Stimulated activated CD8-positive, alpha-beta memory T cell treated with anti-CD3 and anti-CD28 coated beads, Interleukin-7, amount 100 ng/mL, for 1 hour (primary cell): ENCODE results near the gene TNS1.
A peak's percentile ranks its signal among the peaks of the same experiment; 100 is the strongest.
"Not testable (repeated sequence)": the region's sequence is repeated elsewhere in the genome, so short reads cannot be mapped to it uniquely, and the experiment has no call there.

Experiments
- DNase-seq, 2 donors: peaks; one replicate each; pipeline ENCODE4 v3.0.0-alpha.2; 2020; ENCODE audit warnings: low read depth in 2 of 2

TNS1 gene

GRCh38 chr2:217799563-217800432 is 203.0 kb downstream of the TNS1 start:
- no peak for DNase-seq

DNA sequence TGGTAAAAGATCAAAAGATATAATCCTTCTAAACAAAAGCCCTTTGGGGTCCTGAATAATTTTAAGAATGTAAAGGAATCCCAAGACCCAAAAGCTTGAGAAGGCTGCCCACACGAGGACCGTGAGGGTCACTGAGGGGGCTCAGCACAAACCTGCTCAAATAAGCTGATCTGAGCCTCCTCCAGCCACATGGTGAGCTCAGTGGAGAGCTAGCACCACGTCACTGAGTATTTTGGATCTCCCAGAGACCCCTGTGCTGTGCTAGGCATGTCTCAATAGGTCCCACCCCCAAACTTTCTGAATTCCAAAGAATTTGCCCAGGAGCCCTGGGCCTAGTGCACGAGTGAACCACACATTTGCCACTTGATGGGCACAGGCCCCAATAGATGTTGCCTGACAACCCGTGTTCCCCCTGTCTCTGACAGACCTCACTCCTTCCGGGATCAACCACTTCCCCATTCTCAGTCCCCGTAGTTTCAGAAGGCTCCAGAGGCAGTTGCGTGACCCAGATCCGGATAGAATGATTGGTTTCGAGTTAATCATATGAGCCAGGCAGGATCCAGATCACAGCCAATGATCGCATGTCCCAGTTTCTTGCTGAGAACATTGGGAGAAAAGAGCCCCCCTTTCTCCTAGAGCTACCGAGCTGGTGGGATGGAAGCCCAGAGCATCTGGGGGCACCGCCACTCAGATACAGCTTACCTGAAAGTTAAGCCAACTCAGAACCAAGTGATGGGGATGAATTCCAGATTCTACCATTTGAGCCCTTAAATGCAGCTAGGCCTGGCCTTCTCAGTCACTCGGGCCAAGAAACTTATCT is 203.8 kb downstream of the TNS1 start:
- no peak for DNase-seq

DNA sequence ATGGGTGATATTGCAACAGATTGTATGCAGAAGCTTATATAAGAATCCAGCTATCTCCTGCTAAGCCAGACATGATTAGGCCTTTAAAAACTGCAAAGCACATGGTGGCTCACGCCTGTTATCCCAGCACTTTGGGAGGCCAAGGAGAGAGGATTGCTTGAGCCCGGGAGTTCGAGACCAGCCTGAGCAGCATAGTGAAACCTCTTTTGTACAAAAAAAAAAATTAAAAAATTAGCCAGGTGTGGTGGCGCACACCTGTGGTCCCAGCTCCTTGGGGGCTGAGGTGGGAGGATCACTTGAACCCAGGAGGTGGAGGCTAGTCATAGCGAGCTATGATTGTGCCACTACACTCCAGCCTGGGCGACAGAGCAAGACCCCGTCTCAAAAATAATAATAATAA is 204.6 kb downstream of the TNS1 start:
- no peak for DNase-seq

DNA sequence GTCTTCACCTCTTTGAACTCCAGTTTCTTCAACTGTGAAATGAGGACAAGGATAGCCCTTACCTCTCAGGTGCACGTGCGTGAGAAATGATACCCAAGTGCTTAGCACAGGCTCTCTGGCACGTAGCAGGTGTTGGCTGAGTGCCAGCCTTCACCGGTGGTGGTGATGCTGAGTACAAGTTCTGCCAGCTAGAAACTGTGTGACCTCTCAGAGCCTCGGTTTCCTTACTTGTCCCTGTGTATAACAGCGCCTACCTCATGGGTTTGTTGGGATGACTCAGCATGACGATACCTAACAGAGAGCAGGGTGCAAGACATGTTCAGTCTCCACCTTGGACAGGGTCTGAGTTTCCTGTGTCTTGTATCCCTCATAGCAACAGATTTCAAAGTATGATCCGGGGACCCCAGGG is 205.1 kb downstream of the TNS1 start:
- no peak for DNase-seq

- DNase-seq, result no peak
These were observed 205.6 kb downstream of the TNS1 start for GRCh38 chr2:217797165-217797564.

DNA sequence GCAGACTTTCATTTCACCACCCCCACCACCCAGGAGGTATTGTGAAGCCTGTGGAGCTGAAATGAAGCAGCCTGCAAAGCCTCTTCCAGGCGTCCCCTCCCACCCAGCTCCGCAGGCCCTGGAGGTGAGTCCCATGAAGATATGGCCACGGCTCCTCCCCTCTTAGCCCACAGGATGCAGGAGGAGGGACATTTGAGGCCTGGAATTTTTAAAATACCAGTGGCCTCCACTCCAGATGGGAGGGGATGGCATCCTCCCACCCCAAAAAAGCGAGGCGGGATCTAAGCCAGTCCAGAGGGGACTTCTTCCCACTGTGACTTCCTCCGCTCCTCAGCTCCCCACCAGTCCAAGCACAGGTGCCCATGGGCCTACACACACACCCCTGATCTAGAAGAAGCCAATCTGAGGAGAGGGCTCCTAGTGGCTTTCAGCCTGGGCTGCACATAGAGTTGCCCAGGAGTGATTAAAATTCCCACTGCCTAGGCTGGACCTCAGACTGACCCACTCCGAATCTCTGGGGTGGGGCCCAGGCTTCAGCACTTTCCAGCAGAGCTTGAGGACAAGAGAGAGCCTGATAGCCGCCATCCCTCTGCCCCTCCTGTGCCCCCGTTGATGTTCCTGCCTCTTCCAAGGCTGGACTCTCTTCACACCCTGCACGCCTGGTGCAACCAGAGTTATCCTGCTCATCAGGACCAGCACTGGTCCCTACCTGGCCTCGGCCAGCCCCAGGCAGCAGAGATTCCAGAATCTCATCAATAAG is 206.9 kb downstream of the TNS1 start:
- DNase-seq, result no peak

DNA sequence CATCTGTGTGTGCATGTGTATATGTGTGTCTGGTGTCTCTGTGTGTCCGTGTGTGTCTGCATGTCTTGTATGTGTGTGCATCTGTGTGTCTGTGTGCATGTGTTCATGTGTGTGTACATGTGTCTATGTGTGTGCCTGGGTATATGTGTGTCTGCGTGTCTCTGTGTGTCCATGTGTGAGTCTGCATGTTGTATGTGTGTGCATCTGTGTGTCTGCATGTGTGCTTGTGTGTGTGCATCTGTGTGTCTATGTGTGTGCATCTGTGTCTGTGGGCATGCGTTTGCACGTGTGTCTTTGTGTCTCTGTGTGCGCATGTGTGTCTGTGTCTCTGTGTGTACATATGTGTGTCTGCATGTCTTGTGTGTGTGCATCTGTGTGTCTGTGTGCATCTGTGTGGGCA is 207.7 kb downstream of the TNS1 start:
- DNase-seq, result no peak

- DNase-seq, result no peak
These were observed 208.4 kb downstream of the TNS1 start for GRCh38 chr2:217794133-217794986.

DNA sequence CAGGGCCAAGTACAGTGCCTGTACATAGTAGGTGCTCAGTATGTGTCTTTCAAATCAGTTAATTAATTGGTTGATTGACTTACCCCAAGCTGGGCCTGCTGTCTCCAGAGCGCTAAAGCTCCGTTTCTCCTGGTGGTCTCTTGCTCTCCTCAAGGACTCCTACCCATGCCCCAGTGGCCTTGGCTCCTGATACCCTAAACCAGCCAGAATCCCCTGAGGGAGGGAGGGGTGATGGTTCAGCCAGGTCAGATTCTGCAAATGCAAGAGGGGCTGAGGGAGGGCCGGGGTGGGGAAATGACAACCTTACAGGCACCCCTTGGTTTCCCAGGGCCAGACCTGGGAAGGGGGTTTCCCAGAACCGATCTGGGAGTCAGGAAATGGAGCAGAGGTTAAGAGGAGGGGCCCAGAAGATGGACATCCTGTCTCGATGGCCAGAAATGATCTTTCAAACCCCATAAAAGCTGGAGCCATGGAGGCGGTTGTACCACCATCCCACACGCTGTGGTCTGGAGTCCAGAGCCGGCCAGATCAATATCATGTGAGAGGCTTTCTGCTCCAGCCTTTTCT is 209.1 kb downstream of the TNS1 start:
- DNase-seq, result no peak

GRCh38 chr2:217792626-217793527 is 209.9 kb downstream of the TNS1 start:
- no peak for DNase-seq

GRCh38 chr2:217791551-217791950 is 211.2 kb downstream of the TNS1 start:
- no peak for DNase-seq

- DNase-seq, result no peak
These were observed 212.0 kb downstream of the TNS1 start for GRCh38 chr2:217790681-217791392.

DNA sequence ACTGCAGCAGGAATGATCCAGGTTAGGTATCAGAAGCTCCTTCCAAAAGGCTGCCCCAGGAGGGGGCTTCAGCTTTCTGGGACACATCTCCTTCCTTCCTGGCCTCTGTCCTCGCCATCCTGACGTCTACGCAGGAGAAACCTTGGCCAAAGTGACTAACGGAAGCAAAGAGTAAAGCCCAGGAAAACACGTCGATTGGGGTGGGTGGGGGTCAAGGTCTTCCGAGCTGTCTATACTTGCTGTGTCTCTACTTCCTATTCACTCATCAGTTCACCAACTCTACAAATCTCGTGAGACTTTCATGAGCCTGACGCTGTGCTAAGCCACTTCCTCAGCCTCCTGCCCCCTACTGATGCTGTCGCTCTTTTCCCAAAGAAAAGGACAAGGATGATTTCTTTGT is 212.6 kb downstream of the TNS1 start:
- no peak for DNase-seq

- DNase-seq, result no peak
These were observed 213.0 kb downstream of the TNS1 start for GRCh38 chr2:217789736-217790181.

- DNase-seq, result peak; percentile 48 to 62
These were observed 213.6 kb downstream of the TNS1 start for GRCh38 chr2:217789003-217789735.

GRCh38 chr2:217788669-217789002 is 214.2 kb downstream of the TNS1 start:
- no peak for DNase-seq

- DNase-seq, result no peak
These were observed 215.5 kb downstream of the TNS1 start for GRCh38 chr2:217787160-217787877.

DNA sequence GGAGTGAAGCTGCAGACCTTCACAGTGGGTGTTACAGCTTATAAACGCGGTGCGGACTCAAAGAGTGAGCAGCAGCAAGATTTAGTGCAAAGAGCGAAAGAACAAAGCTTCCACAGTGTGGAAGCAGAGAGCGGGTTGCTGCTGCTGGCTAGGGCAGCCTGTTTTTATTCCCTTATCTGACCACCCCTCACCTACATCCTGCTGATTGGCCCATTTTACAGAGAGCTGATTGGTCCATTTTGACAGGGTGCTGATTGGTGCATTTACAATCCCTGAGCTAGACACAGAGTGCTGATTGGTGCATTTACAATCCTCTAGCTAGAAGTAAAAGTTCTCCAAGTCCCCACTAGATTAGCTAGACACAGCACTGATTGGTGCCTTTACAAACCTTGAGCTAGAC is 216.2 kb downstream of the TNS1 start:
- DNase-seq, result not testable (repeated sequence)
